ENCODE results near the gene CCDC97. TPM values are rescaled to one million over a fixed set of nuclear protein-coding genes. Genes with fewer than 3 reads are reported as not detected.
"Not testable (repeated sequence)": the region's sequence is repeated elsewhere in the genome, so short reads cannot be mapped to it uniquely, and the experiment has no call there.

CCDC97 gene
- total RNA-seq, 4 donors from 2014 or later: 12.9 to 21.3 (median 15.0) TPM

DNA sequence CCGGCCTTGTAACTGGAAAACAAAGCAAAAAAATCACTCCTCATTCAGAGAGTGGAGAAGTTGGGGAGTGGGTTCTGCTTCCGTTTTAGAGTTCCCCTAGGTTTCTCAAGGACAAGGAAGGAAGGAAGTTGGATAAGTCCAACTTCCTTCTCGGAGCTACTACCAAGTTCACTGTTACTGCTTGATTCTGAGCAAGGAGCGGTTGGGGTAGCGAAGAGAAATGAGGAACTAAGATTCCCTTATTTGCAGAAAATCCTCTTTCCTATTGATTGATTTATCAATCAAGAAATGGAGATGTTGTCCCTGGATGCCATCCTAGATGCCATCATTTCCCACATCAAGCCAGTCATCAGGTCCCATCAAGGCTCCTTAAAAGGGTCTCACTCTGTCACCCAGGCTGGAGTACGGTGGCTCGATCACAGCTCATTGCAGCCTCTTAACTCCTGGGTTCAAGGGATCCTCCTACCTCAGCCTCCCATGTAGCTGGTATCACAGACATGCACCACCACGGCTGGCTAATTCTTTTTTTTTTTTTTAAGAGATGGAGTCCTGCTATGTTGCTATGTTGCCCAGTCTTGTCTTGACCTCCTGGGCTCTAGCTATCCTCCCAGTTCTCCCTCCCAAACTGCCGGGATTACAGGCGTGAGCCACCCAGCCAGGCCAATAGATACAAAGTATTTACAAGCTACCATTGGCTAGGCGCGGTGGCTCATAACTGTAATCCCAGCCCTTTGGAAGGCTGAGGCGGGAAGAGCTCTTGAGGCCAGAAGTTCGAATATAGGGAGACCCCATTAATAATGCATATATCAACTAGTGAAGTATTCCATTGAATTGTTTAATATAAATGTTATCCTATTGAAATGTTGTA lies 54.8 kb downstream of the CCDC97 start:
- Histone ChIP-seq H3K27me3 (no peaks in the 10 kb centered on the region), H3K4me1 (peaks cover 0 to 21% (median 9%) of the 10 kb centered on the region in 4 donors), H3K27ac (peak overlapping the region; percentile 95 to 100 (median 98)), H3K9me3 (no peaks in the 10 kb centered on the region), H3K4me3 (peak overlapping the region; percentile 53 to 87 (median 86)), H3K36me3 (no peaks in the 10 kb centered on the region)
- TF ChIP-seq EP300 (IDR thresholded peaks at IDR 0.05) (no peak), POLR2A (IDR thresholded peaks at IDR 0.05) (no peak)
- TF ChIP-seq, protein P1, sequence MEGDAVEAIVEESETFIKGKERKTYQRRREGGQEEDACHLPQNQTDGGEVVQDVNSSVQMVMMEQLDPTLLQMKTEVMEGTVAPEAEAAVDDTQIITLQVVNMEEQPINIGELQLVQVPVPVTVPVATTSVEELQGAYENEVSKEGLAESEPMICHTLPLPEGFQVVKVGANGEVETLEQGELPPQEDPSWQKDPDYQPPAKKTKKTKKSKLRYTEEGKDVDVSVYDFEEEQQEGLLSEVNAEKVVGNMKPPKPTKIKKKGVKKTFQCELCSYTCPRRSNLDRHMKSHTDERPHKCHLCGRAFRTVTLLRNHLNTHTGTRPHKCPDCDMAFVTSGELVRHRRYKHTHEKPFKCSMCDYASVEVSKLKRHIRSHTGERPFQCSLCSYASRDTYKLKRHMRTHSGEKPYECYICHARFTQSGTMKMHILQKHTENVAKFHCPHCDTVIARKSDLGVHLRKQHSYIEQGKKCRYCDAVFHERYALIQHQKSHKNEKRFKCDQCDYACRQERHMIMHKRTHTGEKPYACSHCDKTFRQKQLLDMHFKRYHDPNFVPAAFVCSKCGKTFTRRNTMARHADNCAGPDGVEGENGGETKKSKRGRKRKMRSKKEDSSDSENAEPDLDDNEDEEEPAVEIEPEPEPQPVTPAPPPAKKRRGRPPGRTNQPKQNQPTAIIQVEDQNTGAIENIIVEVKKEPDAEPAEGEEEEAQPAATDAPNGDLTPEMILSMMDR (IDR thresholded peaks at IDR 0.05): no peak
- no peak for DNase-seq (ENCODE audit: low spot score in 2 of 2)
- WGBS, 2 donors: 75 to 77% methylated on average over 14 of the region's 14 CpGs

DNA sequence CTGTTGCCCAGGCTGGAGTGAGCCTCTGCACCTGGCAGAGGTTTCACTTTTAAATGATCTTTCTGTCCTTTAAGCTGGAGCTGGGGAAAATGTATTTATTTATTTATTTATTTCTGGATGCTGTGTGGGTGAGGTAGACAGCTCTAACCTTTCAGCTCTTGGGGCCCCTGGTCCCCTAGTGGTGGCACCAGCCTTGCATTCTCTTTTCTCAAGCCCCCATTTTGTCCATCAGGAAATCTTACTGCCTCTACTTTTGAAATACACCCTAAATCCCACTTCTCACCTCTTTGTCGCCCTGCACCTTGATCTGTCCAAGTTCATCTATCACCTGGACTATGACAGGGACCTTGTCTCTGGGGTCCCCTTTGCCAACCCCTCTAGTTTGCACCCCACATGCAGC lies 56.1 kb downstream of the CCDC97 start:
- Histone ChIP-seq H3K27ac (no peak overlapping the region), H3K4me1 (peaks cover 0 to 21% (median 9%) of the 10 kb centered on the region in 4 donors), H3K36me3 (no peaks in the 10 kb centered on the region), H3K4me3 (no peak overlapping the region), H3K9me3 (no peaks in the 10 kb centered on the region), H3K27me3 (no peaks in the 10 kb centered on the region)
- no peak for DNase-seq (ENCODE audit: low spot score in 2 of 2)
- 96% methylated on average over 1 of the region's 1 CpG for WGBS, 2 donors
- TF ChIP-seq POLR2A (IDR thresholded peaks at IDR 0.05) (no peak), EP300 (IDR thresholded peaks at IDR 0.05) (no peak)
- TF ChIP-seq, protein P1 (IDR thresholded peaks at IDR 0.05): no peak

DNA sequence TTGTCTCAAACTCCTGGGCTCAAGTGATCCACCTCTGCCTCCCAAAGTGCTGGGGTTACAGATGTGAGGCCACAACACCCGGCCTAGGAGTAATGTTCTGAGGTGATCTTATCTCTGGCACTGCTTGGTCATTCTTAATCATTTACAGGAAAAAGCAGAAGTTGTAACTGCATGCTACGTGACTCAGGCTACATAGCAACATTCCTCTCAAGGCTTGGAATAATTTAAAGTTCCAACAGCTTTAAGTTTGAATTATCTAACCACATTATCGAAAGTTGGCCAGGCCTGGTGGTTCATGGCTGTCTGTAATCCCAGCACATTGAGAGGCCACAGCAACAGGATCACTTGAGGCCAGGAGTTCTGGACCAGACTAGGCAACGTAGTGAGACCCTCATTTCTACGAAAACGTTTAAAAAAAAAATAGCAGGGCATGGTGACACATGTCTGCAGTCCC lies 57.9 kb downstream of the CCDC97 start:
- H3K27me3 ChIP-seq: no peaks in the 10 kb centered on the region
- H3K9me3 ChIP-seq: no peaks in the 10 kb centered on the region
- H3K4me3 ChIP-seq: no peak overlapping the region
- peak overlapping the region in 1 of 4 donors; percentile 50 for H3K27ac ChIP-seq
- 74 to 77% methylated on average over 6 of the region's 6 CpGs for WGBS, 2 donors
- peaks cover 0 to 21% (median 9%) of the 10 kb centered on the region in 4 donors for H3K4me1 ChIP-seq
- H3K36me3 ChIP-seq: no peaks in the 10 kb centered on the region
- no peak for DNase-seq (ENCODE audit: low spot score in 2 of 2)
- no peak for TF ChIP-seq POLR2A (IDR thresholded peaks at IDR 0.05)
- TF ChIP-seq, protein P1 (IDR thresholded peaks at IDR 0.05): no peak
- TF ChIP-seq EP300 (IDR thresholded peaks at IDR 0.05): no peak

DNA sequence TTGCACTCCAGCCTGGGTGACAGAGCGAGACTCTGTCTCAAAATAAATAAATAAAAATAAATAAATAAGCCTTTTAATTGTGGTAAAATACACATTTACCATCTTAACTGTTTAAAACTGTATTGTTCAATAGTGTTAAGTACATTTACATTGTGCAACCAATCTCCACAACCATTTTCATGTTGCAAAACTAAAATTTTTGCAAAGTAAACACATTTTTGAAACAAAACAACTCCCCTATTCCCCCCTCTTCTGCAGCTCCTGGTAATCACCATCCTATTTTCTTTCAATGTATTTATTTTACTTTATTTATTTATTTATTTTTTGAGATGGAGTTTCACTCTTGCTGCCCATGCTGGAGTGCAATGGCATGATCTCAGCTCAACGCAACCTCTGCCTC lies 59.8 kb downstream of the CCDC97 start:
- Histone ChIP-seq H3K4me3 (no peak overlapping the region), H3K36me3 (no peaks in the 10 kb centered on the region), H3K4me1 (peaks cover 0 to 24% (median 5%) of the 10 kb centered on the region in 4 donors), H3K27me3 (no peaks in the 10 kb centered on the region), H3K9me3 (no peaks in the 10 kb centered on the region), H3K27ac (no peak overlapping the region)
- TF ChIP-seq EP300 (IDR thresholded peaks at IDR 0.05): no peak
- no peak for TF ChIP-seq POLR2A (IDR thresholded peaks at IDR 0.05)
- TF ChIP-seq, protein P1 (IDR thresholded peaks at IDR 0.05): no peak
- no peak for DNase-seq (ENCODE audit: low spot score in 2 of 2)
- WGBS, 2 donors: 95 to 99% methylated on average over 2 of the region's 2 CpGs

DNA sequence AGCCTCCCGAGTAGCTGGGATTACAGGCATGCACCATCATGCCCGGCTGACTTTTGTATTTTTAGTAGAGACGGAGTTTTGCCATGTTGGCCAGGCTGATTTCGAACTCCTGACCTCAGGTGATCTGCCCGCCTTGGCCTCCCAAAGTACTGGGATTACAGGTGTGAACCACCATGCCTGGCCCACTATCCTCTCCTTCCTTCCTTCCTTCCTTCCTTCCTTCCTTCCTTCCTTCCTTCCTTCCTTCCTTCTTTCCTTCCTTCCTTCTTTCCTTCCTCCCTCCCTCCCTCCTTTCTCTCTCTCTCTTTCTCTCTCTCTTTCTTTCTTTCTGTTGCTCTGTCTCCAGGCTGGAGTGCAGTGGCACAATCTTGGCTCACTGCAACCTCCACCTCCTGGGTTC lies 61.1 kb downstream of the CCDC97 start:
- WGBS, 2 donors: 94% methylated on average over 5 of the region's 5 CpGs

More for the DNA sequence above, 61.1 kb downstream of the CCDC97 start:
- H3K36me3 ChIP-seq; H3K4me3 ChIP-seq; DNase-seq (ENCODE audit: low spot score in 2 of 2); H3K27ac ChIP-seq; H3K27me3 ChIP-seq; H3K9me3 ChIP-seq: not testable (repeated sequence)
- H3K4me1 ChIP-seq: peaks cover 0 to 29% (median 7%) of the 10 kb centered on the region in 4 donors

Measured in tibial nerve (tissue), 4 donors.